GM23338 (cell line): ENCODE results near the gene SIRPA.

Source experiments
- CREB1 ChIP-seq: fragments of 250-450 bp; sonication (Bioruptor Pico); IDR thresholded peaks from 2 replicates; pipeline ENCODE4 v1.5.0; 2020; ENCODE audit warnings: low read depth, mild to moderate bottlenecking, moderate library complexity
- CTCF ChIP-seq, 2 experiments: fragments of 200-600 bp in 1 of 2; sonication (generic) in 1 of 2; conservative IDR thresholded peaks; 2 replicates each; pipeline versions ENCODE4 v1.5.1 to v1.6.1; 2016 to 2017; ENCODE audit warnings: antibody characterized with exemption in 2 of 2, low read depth in 2 of 2, mild to moderate bottlenecking in 2 of 2, moderate library complexity in 1 of 2
- EZH2 ChIP-seq: fragments of 200-600 bp; sonication (generic); IDR thresholded peaks from one replicate; pipeline ENCODE4 v1.8.0; 2017; ENCODE audit warnings: antibody characterized with exemption, mild to moderate bottlenecking, low read depth; ENCODE audit not compliant: unreplicated experiment
- EZH2phosphoT487 ChIP-seq: fragments of 200-600 bp; sonication (generic); IDR thresholded peaks from one replicate; pipeline ENCODE4 v1.8.1; 2018; ENCODE audit warnings: antibody characterized with exemption; ENCODE audit not compliant: unreplicated experiment
- JUNB ChIP-seq: IDR thresholded peaks from one replicate; pipeline ENCODE4 v1.6.1; 2016; ENCODE audit warnings: antibody characterized with exemption; ENCODE audit not compliant: unreplicated experiment
- NANOG ChIP-seq: IDR thresholded peaks from 2 replicates; pipeline ENCODE4 v1.6.1; 2016; ENCODE audit warnings: antibody characterized with exemption, borderline replicate concordance
- POLR2AphosphoS5 ChIP-seq: IDR thresholded peaks from 2 replicates; pipeline ENCODE4 v1.6.1; 2016; ENCODE audit warnings: antibody characterized with exemption, low read depth
- STAT1 ChIP-seq: IDR thresholded peaks from one replicate; pipeline ENCODE4 v1.6.1; 2016; ENCODE audit warnings: antibody characterized with exemption; ENCODE audit not compliant: unreplicated experiment
- ZNF114 ChIP-seq: fragments of 250-450 bp; sonication (Bioruptor Pico); IDR thresholded peaks from 2 replicates; pipeline ENCODE4 v1.5.0; 2020; ENCODE audit warnings: mild to moderate bottlenecking, moderate library complexity
- ZNF331 ChIP-seq: fragments of 250-450 bp; sonication (Bioruptor Pico); IDR thresholded peaks from 2 replicates; pipeline ENCODE4 v1.5.0; 2020; ENCODE audit warnings: low read depth, mild to moderate bottlenecking, moderate library complexity
- ZNF462 ChIP-seq: fragments of 250-450 bp; sonication (Bioruptor Pico); IDR thresholded peaks from 2 replicates; pipeline ENCODE4 v1.5.0; 2020; ENCODE audit warnings: mild to moderate bottlenecking, moderate library complexity
- TF ChIP-seq, protein P1 (sequence below): IDR thresholded peaks from one replicate; pipeline ENCODE4 v1.6.1; 2018; ENCODE audit warnings: antibody characterized with exemption; ENCODE audit not compliant: unreplicated experiment
- TF ChIP-seq, protein P2 (sequence below): IDR thresholded peaks from 2 replicates; pipeline ENCODE4 v1.6.1; 2016; ENCODE audit warnings: antibody characterized with exemption

GRCh38 chr20:1893721-1894470 is 1.3 kb upstream of the SIRPA start:
- TF ChIP-seq CTCF (conservative IDR thresholded peaks at IDR 0.05; ENCODE audit: low read depth in 2 of 2) (no peak), EZH2phosphoT487 (no peak), STAT1 (no peak), POLR2AphosphoS5 (no peak), EZH2 (no peak), JUNB (no peak), CREB1 (no peak; the same call in 1 of the 2 replicates), ZNF114 (CRISPR knock-in tag) (no peak), NANOG (no peak), ZNF331 (CRISPR knock-in tag) (no peak), ZNF462 (CRISPR knock-in tag) (no peak)
- TF ChIP-seq, protein P1, sequence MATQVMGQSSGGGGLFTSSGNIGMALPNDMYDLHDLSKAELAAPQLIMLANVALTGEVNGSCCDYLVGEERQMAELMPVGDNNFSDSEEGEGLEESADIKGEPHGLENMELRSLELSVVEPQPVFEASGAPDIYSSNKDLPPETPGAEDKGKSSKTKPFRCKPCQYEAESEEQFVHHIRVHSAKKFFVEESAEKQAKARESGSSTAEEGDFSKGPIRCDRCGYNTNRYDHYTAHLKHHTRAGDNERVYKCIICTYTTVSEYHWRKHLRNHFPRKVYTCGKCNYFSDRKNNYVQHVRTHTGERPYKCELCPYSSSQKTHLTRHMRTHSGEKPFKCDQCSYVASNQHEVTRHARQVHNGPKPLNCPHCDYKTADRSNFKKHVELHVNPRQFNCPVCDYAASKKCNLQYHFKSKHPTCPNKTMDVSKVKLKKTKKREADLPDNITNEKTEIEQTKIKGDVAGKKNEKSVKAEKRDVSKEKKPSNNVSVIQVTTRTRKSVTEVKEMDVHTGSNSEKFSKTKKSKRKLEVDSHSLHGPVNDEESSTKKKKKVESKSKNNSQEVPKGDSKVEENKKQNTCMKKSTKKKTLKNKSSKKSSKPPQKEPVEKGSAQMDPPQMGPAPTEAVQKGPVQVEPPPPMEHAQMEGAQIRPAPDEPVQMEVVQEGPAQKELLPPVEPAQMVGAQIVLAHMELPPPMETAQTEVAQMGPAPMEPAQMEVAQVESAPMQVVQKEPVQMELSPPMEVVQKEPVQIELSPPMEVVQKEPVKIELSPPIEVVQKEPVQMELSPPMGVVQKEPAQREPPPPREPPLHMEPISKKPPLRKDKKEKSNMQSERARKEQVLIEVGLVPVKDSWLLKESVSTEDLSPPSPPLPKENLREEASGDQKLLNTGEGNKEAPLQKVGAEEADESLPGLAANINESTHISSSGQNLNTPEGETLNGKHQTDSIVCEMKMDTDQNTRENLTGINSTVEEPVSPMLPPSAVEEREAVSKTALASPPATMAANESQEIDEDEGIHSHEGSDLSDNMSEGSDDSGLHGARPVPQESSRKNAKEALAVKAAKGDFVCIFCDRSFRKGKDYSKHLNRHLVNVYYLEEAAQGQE: no peak
- TF ChIP-seq, protein P2, sequence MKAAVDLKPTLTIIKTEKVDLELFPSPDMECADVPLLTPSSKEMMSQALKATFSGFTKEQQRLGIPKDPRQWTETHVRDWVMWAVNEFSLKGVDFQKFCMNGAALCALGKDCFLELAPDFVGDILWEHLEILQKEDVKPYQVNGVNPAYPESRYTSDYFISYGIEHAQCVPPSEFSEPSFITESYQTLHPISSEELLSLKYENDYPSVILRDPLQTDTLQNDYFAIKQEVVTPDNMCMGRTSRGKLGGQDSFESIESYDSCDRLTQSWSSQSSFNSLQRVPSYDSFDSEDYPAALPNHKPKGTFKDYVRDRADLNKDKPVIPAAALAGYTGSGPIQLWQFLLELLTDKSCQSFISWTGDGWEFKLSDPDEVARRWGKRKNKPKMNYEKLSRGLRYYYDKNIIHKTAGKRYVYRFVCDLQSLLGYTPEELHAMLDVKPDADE: no peak
